DMS79 treated with DMSO at 0.1 percent for 48 hours (cell line): ENCODE data around the gene TMEM131.
"Not testable (repeated sequence)": the region's sequence is repeated elsewhere in the genome, so short reads cannot be mapped to it uniquely, and the experiment has no call there.

Experiments used
- DNase-seq: peaks from one replicate; lab custom pipeline; 2025; lab: John Stamatoyannopoulos, UW

TMEM131 gene

GRCh38 chr2:97957432-97958183, 38.1 kb downstream of the TMEM131 start:
- DNase-seq, result no peak

- not testable (repeated sequence) for DNase-seq
These were observed 39.0 kb downstream of the TMEM131 start for GRCh38 chr2:97956753-97957152.

- no peak for DNase-seq
These were observed 41.9 kb downstream of the TMEM131 start for GRCh38 chr2:97953853-97954252.

- DNase-seq, result no peak
These were observed 43.4 kb downstream of the TMEM131 start for GRCh38 chr2:97952357-97952756.

GRCh38 chr2:97951155-97951680, 44.5 kb downstream of the TMEM131 start:
- DNase-seq, result no peak

- no peak for DNase-seq
These were observed 45.2 kb downstream of the TMEM131 start for GRCh38 chr2:97950329-97951154.

- DNase-seq, result no peak
These were observed 46.8 kb downstream of the TMEM131 start for GRCh38 chr2:97948926-97949325.

GRCh38 chr2:97945791-97946190, 50.0 kb downstream of the TMEM131 start:
- no peak for DNase-seq

GRCh38 chr2:97936881-97937280, 58.9 kb downstream of the TMEM131 start:
- no peak for DNase-seq

GRCh38 chr2:97936199-97936598, 59.5 kb downstream of the TMEM131 start:
- peak; percentile 70 for DNase-seq

- DNase-seq, result peak; percentile 47
These were observed 60.0 kb downstream of the TMEM131 start for GRCh38 chr2:97935719-97936161.

- DNase-seq, result no peak
These were observed 62.6 kb downstream of the TMEM131 start for GRCh38 chr2:97932975-97933662.

GRCh38 chr2:97931858-97932225, 63.9 kb downstream of the TMEM131 start:
- no peak for DNase-seq

- DNase-seq, result no peak
These were observed 64.5 kb downstream of the TMEM131 start for GRCh38 chr2:97931118-97931857.

- no peak for DNase-seq
These were observed 67.2 kb downstream of the TMEM131 start for GRCh38 chr2:97928591-97928990.

GRCh38 chr2:97926946-97927345, 68.8 kb downstream of the TMEM131 start:
- DNase-seq, result no peak

- DNase-seq, result no peak
These were observed 71.6 kb downstream of the TMEM131 start for GRCh38 chr2:97924194-97924593.

- no peak for DNase-seq
These were observed 75.9 kb downstream of the TMEM131 start for GRCh38 chr2:97919858-97920257.

GRCh38 chr2:97918818-97919217, 76.9 kb downstream of the TMEM131 start:
- no peak for DNase-seq

GRCh38 chr2:97917668-97918067, 78.1 kb downstream of the TMEM131 start:
- DNase-seq, result not testable (repeated sequence)

GRCh38 chr2:97914691-97915213, 81.0 kb downstream of the TMEM131 start:
- no peak for DNase-seq
